GM12872 (cell line): ENCODE measurements around the gene NAAA.

Experiments used
- CTCF ChIP-seq: IDR thresholded peaks from 3 replicates; pipeline ENCODE4 v1.5.1; 2011; ENCODE audit warnings: low read depth, mild to moderate bottlenecking, low read length, moderate library complexity; ENCODE audit not compliant: insufficient read depth

NAAA gene

GRCh38 chr4:75876218-75876617 is 64.6 kb downstream of the NAAA start:
- no peak for TF ChIP-seq CTCF

- no peak for TF ChIP-seq CTCF
Observed at GRCh38 chr4:75869100-75869499, 71.7 kb downstream of the NAAA start.

- no peak for TF ChIP-seq CTCF
Observed at GRCh38 chr4:75867130-75867529, 73.7 kb downstream of the NAAA start.
